WTC11 (cell line): Measurements from ENCODE around the gene AMOT. TPM values are rescaled to one million over a fixed set of nuclear protein-coding genes. Genes with fewer than 3 reads are reported as not detected.

Source experiments
- ATAC-seq: fragments of 200-7000 bp; cut with Tn5 transposase; 2 replicates; pipeline ENCODE4 v1.10.0; 2021; ENCODE audit warnings: mild to moderate bottlenecking, moderate library complexity
- CTCF ChIA-PET: fragments of 300-600 bp; sonication (Branson Sonifier 250); formaldehyde crosslinking; loops from one replicate; lab custom pipeline; 2021; ENCODE audit warnings: antibody characterized with exemption; lab: Charles Lee
- POLR2A ChIA-PET: fragments of 350-600 bp; sonication (Branson Sonifier 250); formaldehyde crosslinking; loops from one replicate; lab custom pipeline; 2021; ENCODE audit warnings: antibody characterized with exemption; lab: Charles Lee
- DNase-seq: peaks from one replicate; pipeline ENCODE4 v3.0.0; 2021; ENCODE audit warnings: low spot score
- H3K27ac Mint-ChIP-seq: 2 replicates; pipeline ENCODE4 v1.8.0; 2021; ENCODE audit warnings: mixed read lengths
- H3K27me3 Mint-ChIP-seq: 2 replicates; pipeline ENCODE4 v1.8.0; 2021; ENCODE audit warnings: low read depth, mild to moderate bottlenecking, moderate library complexity, mixed read lengths
- H3K36me3 Mint-ChIP-seq: 2 replicates; pipeline ENCODE4 v1.8.0; 2021; ENCODE audit warnings: mixed read lengths
- H3K4me1 Mint-ChIP-seq: 2 replicates; pipeline ENCODE4 v1.8.0; 2022; ENCODE audit warnings: mixed read lengths
- H3K4me3 Mint-ChIP-seq: 2 replicates; pipeline ENCODE4 v1.8.0; 2021; ENCODE audit warnings: mild to moderate bottlenecking, moderate library complexity, mixed read lengths
- H3K9me3 Mint-ChIP-seq: 2 replicates; pipeline ENCODE4 v1.8.0; 2021; ENCODE audit warnings: mixed read lengths
- CREB1 ChIP-seq: sonication (generic); formaldehyde crosslinking; IDR thresholded peaks from 2 replicates; pipeline ENCODE4 v1.8.0; 2023; ENCODE audit warnings: mild to moderate bottlenecking, missing genetic modification reagents
- FOXK1 ChIP-seq: sonication (generic); formaldehyde crosslinking; IDR thresholded peaks from 2 replicates; pipeline ENCODE4 v1.8.0; 2022; ENCODE audit warnings: mild to moderate bottlenecking, moderate library complexity, missing genetic modification reagents
- HMGXB4 ChIP-seq: sonication (generic); formaldehyde crosslinking; IDR thresholded peaks from 2 replicates; pipeline ENCODE4 v1.8.1; 2023; ENCODE audit warnings: mild to moderate bottlenecking, moderate library complexity, missing genetic modification reagents
- KAT7 ChIP-seq: sonication (generic); formaldehyde crosslinking; IDR thresholded peaks from 2 replicates; pipeline ENCODE4 v1.8.1; 2023; ENCODE audit warnings: missing genetic modification reagents, mild to moderate bottlenecking, borderline replicate concordance
- MLX ChIP-seq: sonication (generic); formaldehyde crosslinking; IDR thresholded peaks from 2 replicates; pipeline ENCODE4 v1.8.1; 2023; ENCODE audit warnings: mild to moderate bottlenecking, missing genetic modification reagents, moderate library complexity
- MXD4 ChIP-seq: fragments of 250-450 bp; sonication (Bioruptor Pico); IDR thresholded peaks from 2 replicates; pipeline ENCODE4 v1.8.0; 2021; ENCODE audit warnings: mild to moderate bottlenecking, moderate library complexity, borderline replicate concordance
- NFATC4 ChIP-seq: fragments of 250-450 bp; sonication (Bioruptor Pico); IDR thresholded peaks from 2 replicates; pipeline ENCODE4 v1.9.0; 2021; ENCODE audit warnings: mild to moderate bottlenecking
- PRRX2 ChIP-seq: fragments of 250-450 bp; sonication (Bioruptor Pico); IDR thresholded peaks from 2 replicates; pipeline ENCODE4 v1.8.0; 2021; ENCODE audit warnings: mild to moderate bottlenecking
- TEAD1 ChIP-seq: sonication (generic); formaldehyde crosslinking; IDR thresholded peaks from 2 replicates; pipeline ENCODE4 v1.8.0; 2022; ENCODE audit warnings: mild to moderate bottlenecking, missing genetic modification reagents
- TP53 ChIP-seq: sonication (generic); formaldehyde crosslinking; IDR thresholded peaks from 2 replicates; pipeline ENCODE4 v1.8.1; 2023; ENCODE audit warnings: mild to moderate bottlenecking, missing genetic modification reagents
- ZBTB21 ChIP-seq: sonication (generic); formaldehyde crosslinking; IDR thresholded peaks from 2 replicates; pipeline ENCODE4 v1.8.1; 2023; ENCODE audit warnings: mild to moderate bottlenecking, missing genetic modification reagents, borderline replicate concordance
- ZNF121 ChIP-seq: sonication (generic); formaldehyde crosslinking; IDR thresholded peaks from 2 replicates; pipeline ENCODE4 v1.8.0; 2023; ENCODE audit warnings: missing genetic modification reagents
- total RNA-seq: library from RNA; stranded (reverse); gene quantifications from 3 replicates; pipeline ENCODE4 v1.2.3, GENCODE V29; 2021
- TF ChIP-seq, protein P1 (sequence below): sonication (generic); formaldehyde crosslinking; IDR thresholded peaks from 2 replicates; pipeline ENCODE4 v1.8.0; 2023; ENCODE audit warnings: missing genetic modification reagents, mild to moderate bottlenecking, borderline replicate concordance
- TF ChIP-seq, protein P2 (sequence below): sonication (generic); formaldehyde crosslinking; IDR thresholded peaks from 2 replicates; pipeline ENCODE4 v1.8.1; 2022; ENCODE audit warnings: mild to moderate bottlenecking, missing genetic modification reagents, moderate library complexity, borderline replicate concordance
- TF ChIP-seq, protein P3 (sequence below): sonication (generic); formaldehyde crosslinking; IDR thresholded peaks from 2 replicates; pipeline ENCODE4 v1.8.0; 2022; ENCODE audit warnings: missing genetic modification reagents
- TF ChIP-seq, protein P4 (sequence below): sonication (generic); formaldehyde crosslinking; IDR thresholded peaks from 2 replicates; pipeline ENCODE4 v1.8.1; 2023; ENCODE audit warnings: mild to moderate bottlenecking, missing genetic modification reagents

AMOT gene
- total RNA-seq, 1 experiment from 2014 or later, result 7.2 TPM

DNA sequence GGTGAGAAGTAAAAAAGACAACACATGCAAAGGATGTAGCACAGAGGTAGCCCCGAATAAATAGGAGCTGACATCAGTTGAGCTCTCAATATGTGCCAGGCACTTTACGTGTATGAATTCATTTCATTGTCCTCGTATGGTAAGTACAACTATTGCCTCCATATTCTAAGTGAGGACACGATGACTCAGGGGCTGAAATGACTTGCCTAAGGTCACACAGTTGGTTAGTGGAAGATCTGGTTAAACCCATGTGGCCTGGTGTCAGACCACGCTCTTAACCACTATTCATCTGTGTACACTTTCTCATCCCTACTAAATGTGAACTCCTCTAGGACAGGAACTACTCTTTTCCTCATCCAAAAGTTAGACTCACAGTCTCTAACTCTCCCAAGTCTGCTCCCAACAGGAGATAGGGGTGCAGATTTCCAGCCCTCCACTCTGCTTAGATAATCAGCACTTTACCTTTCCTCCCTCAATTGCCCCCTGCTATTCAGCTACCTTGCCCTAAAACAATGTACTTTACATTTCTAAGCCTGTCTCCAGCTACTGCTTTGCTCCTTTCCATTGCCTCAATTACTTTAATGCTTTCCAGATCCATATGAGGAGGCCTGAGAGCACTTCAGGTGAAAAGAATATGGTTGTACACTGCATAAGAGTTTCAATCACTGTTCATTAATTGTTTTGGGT lies 102.1 kb downstream of the AMOT start:
- no peak overlapping the region for H3K27ac Mint-ChIP-seq
- H3K4me1 Mint-ChIP-seq, result peaks cover 59% of the 10 kb centered on the region
- no peaks in the 10 kb centered on the region for H3K36me3 Mint-ChIP-seq
- ChIA-PET POLR2A (no interaction called here), CTCF (no interaction called here)
- H3K9me3 Mint-ChIP-seq, result no peaks in the 10 kb centered on the region
- DNase-seq, result no peak
- peaks cover 41% of the 10 kb centered on the region for H3K27me3 Mint-ChIP-seq
- no peak overlapping the region for H3K4me3 Mint-ChIP-seq
- no peak for TF ChIP-seq MXD4 (CRISPR knock-in tag)
- ATAC-seq, result peak; percentile 50

- Mint-ChIP-seq H3K27ac (no peak overlapping the region), H3K27me3 (peaks cover 39% of the 10 kb centered on the region), H3K4me3 (no peak overlapping the region), H3K9me3 (peaks cover 5% of the 10 kb centered on the region), H3K36me3 (no peaks in the 10 kb centered on the region), H3K4me1 (peaks cover 55% of the 10 kb centered on the region)
- ChIA-PET POLR2A (interaction anchor here (0.6 kb wide), 1 partner anchor 66 kb away, joined by 3 read pairs; no protein-coding TSS in a partner anchor), CTCF (no interaction called here)
- TF ChIP-seq TEAD1 (CRISPR knock-in tag) (no peak), PRRX2 (CRISPR knock-in tag) (no peak), ZNF121 (no peak)
- TF ChIP-seq, protein P1, sequence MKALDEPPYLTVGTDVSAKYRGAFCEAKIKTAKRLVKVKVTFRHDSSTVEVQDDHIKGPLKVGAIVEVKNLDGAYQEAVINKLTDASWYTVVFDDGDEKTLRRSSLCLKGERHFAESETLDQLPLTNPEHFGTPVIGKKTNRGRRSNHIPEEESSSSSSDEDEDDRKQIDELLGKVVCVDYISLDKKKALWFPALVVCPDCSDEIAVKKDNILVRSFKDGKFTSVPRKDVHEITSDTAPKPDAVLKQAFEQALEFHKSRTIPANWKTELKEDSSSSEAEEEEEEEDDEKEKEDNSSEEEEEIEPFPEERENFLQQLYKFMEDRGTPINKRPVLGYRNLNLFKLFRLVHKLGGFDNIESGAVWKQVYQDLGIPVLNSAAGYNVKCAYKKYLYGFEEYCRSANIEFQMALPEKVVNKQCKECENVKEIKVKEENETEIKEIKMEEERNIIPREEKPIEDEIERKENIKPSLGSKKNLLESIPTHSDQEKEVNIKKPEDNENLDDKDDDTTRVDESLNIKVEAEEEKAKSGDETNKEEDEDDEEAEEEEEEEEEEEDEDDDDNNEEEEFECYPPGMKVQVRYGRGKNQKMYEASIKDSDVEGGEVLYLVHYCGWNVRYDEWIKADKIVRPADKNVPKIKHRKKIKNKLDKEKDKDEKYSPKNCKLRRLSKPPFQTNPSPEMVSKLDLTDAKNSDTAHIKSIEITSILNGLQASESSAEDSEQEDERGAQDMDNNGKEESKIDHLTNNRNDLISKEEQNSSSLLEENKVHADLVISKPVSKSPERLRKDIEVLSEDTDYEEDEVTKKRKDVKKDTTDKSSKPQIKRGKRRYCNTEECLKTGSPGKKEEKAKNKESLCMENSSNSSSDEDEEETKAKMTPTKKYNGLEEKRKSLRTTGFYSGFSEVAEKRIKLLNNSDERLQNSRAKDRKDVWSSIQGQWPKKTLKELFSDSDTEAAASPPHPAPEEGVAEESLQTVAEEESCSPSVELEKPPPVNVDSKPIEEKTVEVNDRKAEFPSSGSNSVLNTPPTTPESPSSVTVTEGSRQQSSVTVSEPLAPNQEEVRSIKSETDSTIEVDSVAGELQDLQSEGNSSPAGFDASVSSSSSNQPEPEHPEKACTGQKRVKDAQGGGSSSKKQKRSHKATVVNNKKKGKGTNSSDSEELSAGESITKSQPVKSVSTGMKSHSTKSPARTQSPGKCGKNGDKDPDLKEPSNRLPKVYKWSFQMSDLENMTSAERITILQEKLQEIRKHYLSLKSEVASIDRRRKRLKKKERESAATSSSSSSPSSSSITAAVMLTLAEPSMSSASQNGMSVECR (CRISPR knock-in tag), result no peak
- TF ChIP-seq, protein P2, sequence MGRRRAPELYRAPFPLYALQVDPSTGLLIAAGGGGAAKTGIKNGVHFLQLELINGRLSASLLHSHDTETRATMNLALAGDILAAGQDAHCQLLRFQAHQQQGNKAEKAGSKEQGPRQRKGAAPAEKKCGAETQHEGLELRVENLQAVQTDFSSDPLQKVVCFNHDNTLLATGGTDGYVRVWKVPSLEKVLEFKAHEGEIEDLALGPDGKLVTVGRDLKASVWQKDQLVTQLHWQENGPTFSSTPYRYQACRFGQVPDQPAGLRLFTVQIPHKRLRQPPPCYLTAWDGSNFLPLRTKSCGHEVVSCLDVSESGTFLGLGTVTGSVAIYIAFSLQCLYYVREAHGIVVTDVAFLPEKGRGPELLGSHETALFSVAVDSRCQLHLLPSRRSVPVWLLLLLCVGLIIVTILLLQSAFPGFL (CRISPR knock-in tag), result no peak
- TF ChIP-seq, protein P3, sequence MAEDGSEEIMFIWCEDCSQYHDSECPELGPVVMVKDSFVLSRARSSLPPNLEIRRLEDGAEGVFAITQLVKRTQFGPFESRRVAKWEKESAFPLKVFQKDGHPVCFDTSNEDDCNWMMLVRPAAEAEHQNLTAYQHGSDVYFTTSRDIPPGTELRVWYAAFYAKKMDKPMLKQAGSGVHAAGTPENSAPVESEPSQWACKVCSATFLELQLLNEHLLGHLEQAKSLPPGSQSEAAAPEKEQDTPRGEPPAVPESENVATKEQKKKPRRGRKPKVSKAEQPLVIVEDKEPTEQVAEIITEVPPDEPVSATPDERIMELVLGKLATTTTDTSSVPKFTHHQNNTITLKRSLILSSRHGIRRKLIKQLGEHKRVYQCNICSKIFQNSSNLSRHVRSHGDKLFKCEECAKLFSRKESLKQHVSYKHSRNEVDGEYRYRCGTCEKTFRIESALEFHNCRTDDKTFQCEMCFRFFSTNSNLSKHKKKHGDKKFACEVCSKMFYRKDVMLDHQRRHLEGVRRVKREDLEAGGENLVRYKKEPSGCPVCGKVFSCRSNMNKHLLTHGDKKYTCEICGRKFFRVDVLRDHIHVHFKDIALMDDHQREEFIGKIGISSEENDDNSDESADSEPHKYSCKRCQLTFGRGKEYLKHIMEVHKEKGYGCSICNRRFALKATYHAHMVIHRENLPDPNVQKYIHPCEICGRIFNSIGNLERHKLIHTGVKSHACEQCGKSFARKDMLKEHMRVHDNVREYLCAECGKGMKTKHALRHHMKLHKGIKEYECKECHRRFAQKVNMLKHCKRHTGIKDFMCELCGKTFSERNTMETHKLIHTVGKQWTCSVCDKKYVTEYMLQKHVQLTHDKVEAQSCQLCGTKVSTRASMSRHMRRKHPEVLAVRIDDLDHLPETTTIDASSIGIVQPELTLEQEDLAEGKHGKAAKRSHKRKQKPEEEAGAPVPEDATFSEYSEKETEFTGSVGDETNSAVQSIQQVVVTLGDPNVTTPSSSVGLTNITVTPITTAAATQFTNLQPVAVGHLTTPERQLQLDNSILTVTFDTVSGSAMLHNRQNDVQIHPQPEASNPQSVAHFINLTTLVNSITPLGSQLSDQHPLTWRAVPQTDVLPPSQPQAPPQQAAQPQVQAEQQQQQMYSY (CRISPR knock-in tag), result no peak
- ATAC-seq, result peak; percentile 46
- no peak for DNase-seq
These were observed 104.3 kb downstream of the AMOT start for GRCh38 chrX:112736310-112736709.

DNA sequence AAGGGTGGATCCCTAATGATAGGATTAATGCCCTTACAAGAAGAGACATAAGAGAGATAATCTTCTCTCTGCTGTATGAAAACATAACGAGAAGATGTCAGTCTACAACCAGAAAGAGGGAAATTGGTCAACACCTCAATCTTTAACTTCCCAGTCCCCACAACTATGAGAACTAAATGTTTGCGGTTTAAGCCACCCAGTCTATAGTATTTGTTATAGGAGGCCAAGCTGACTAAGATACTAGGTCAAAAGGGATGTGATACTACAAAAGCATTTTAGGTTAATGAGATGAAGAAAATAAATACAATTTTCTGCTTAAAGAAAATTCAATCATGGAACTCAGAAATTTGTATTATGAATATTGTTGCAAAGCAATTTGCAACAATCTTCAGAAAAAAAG lies 105.5 kb downstream of the AMOT start:
- no peak for DNase-seq
- Mint-ChIP-seq H3K36me3 (0 out of 2 replicates have a peak, but pooled peaks cover 3% of the 10 kb centered on the region), H3K4me1 (peaks cover 53% of the 10 kb centered on the region), H3K27me3 (peaks cover 39% of the 10 kb centered on the region), H3K9me3 (peaks cover 8% of the 10 kb centered on the region), H3K27ac (no peak overlapping the region), H3K4me3 (no peak overlapping the region)
- POLR2A ChIA-PET, result no interaction called here
- CTCF ChIA-PET, result no interaction called here
- no peak for ATAC-seq
- TF ChIP-seq TP53 (CRISPR knock-in tag), result no peak
- TF ChIP-seq, protein P4, sequence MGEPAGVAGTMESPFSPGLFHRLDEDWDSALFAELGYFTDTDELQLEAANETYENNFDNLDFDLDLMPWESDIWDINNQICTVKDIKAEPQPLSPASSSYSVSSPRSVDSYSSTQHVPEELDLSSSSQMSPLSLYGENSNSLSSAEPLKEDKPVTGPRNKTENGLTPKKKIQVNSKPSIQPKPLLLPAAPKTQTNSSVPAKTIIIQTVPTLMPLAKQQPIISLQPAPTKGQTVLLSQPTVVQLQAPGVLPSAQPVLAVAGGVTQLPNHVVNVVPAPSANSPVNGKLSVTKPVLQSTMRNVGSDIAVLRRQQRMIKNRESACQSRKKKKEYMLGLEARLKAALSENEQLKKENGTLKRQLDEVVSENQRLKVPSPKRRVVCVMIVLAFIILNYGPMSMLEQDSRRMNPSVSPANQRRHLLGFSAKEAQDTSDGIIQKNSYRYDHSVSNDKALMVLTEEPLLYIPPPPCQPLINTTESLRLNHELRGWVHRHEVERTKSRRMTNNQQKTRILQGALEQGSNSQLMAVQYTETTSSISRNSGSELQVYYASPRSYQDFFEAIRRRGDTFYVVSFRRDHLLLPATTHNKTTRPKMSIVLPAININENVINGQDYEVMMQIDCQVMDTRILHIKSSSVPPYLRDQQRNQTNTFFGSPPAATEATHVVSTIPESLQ (CRISPR knock-in tag), result no peak
- TF ChIP-seq FOXK1 (CRISPR knock-in tag), result no peak
- no peak for TF ChIP-seq MLX (CRISPR knock-in tag)
- TF ChIP-seq HMGXB4 (CRISPR knock-in tag), result no peak
- TF ChIP-seq CREB1 (CRISPR knock-in tag), result no peak
- no peak for TF ChIP-seq ZBTB21 (CRISPR knock-in tag)
- TF ChIP-seq NFATC4 (CRISPR knock-in tag), result no peak
- TF ChIP-seq KAT7 (CRISPR knock-in tag), result no peak
